Lung (tissue), 12 donors: ENCODE measurements around the gene NOS3. TPM values are rescaled to one million over a fixed set of nuclear protein-coding genes. Genes with fewer than 3 reads are reported as not detected.

ENCODE experiments used
- ATAC-seq: fragments of 200-7000 bp; cut with Tn5 transposase; one replicate; pipeline ENCODE4 v1.9.1; 2020; ENCODE audit warnings: moderate number of reproducible peaks; ENCODE audit not compliant: insufficient read depth, low FRiP score
- DNase-seq, 3 donors: peaks; one replicate each; pipeline ENCODE4 v3.0.0-alpha.2; 2013 to 2017
- H3K27ac ChIP-seq, 2 donors: one replicate each; pipeline ENCODE4 v1.5.1; 2013; ENCODE audit warnings: mild to moderate bottlenecking in 2 of 2, moderate library complexity in 2 of 2, control low read depth in 1 of 2, inconsistent platforms in 1 of 2, low read depth in 1 of 2, low read length in 1 of 2
- H3K27me3 ChIP-seq, 3 donors: one replicate each; pipeline ENCODE4 v1.5.1; 2013; ENCODE audit warnings: low read length in 2 of 3; ENCODE audit not compliant: control insufficient read depth in 3 of 3, insufficient read depth in 3 of 3
- H3K36me3 ChIP-seq, 4 donors: one replicate each; pipeline ENCODE4 v1.5.1; 2013; ENCODE audit warnings: low read length in 4 of 4, mild to moderate bottlenecking in 1 of 4, moderate library complexity in 1 of 4; ENCODE audit not compliant: control insufficient read depth in 4 of 4, insufficient read depth in 4 of 4
- H3K4me1 ChIP-seq, 5 donors: one replicate each; pipeline ENCODE4 v1.5.1; 2013; ENCODE audit warnings: low read length in 5 of 5, mild to moderate bottlenecking in 2 of 5, moderate library complexity in 1 of 5; ENCODE audit not compliant: control insufficient read depth in 5 of 5, insufficient read depth in 5 of 5
- H3K4me3 ChIP-seq: one replicate; pipeline ENCODE4 v1.5.1; 2013; ENCODE audit warnings: mild to moderate bottlenecking, control low read depth, moderate library complexity
- H3K9ac ChIP-seq, 2 donors: one replicate each; pipeline ENCODE4 v1.5.1; 2013; ENCODE audit warnings: low read length in 2 of 2, control low read depth in 1 of 2; ENCODE audit not compliant: insufficient read depth in 1 of 2
- H3K9me3 ChIP-seq, 4 donors: one replicate each; pipeline ENCODE4 v1.5.1; 2013; ENCODE audit warnings: low read length in 3 of 4, mild to moderate bottlenecking in 1 of 4, moderate library complexity in 1 of 4; ENCODE audit not compliant: control insufficient read depth in 4 of 4, insufficient read depth in 3 of 4
- WGBS, 2 donors: extraction: QIAGEN DNeasy Blood & Tissue Kit; methylation state at CpG; one replicate each; pipeline ENCODE4 v1.1.7; 2013; 5-methylcytosine and 5-hydroxymethylcytosine counted together
- polyA plus RNA-seq, 2 donors: library from polyadenylated mRNA; stranded (reverse); fragments of 200-250 nt; gene quantifications; one replicate each; pipeline ENCODE4 v1.2.1, GENCODE V29; 2013
- total RNA-seq, 2 donors: library from RNA; depleted of rRNA in 1 of 2; stranded (reverse); fragments of >200 nt in 1 of 2; gene quantifications; one replicate each; pipeline ENCODE4 v1.2.1, GENCODE V29; 2014 to 2021
- TF ChIP-seq, protein P1 (sequence below): IDR thresholded peaks from 2 replicates; pipeline ENCODE4 v1.5.1; 2012; ENCODE audit warnings: mild to moderate bottlenecking; ENCODE audit errors: control extremely low read depth, extremely low read depth
- donor health status: control.
- donor health status: control.
- donor health status: Bipolar disorder and iron deficiency.
- donor health status: healthy.
- donor health status: DM: yes; HTN: yes; CAD: no.

Gene NOS3
- total and polyA plus RNA-seq, 4 donors, result 9.3 to 31.0 (median 11.9) TPM

DNA sequence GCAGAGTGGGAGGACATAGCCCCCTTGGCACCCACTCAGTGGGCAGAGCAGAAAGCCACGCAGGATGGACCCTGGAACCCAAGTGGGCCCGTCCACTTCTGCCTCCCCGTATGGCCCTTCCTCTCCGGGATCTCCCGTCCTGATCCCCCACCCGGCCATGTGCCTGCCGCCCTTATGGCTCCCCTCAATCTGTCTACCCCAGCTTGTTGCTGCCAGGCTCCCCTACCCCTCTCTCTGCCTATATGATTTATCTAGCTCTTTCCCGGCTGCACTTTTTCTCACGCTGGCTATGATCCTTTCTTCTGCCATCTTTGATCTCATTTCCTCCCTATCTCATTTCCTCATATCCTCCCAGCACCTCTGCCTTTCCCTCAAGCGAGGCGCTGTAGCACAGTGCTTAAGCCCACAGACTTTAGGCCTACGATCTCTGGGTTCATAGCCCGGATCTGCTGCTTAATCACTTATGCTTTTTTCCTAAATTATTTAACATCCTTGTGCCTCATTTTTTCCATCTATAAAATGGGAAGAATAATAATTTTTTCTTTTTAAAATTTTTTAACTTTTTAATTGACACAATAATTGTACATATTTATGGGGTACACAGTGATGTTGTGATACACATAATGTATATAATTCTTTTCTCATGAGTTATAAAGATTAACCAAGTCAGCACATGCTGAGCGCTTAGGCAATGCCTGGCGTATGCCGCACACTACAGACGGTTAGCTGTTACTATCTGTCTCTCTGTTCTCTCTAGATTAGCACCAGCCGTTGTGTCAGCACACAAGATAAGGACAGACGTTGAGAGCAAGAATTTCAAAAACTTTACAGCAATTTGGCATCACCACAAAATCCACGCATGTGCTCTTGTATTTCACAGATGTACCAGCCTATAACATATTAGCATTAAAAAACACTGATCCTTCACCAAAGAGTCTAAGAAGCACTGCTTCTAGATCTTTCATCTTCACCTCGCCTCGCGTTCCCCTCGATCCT lies 30.8 kb upstream of the NOS3 start:
- H3K9ac ChIP-seq, result no peak overlapping the region
- H3K27ac ChIP-seq, result peak overlapping the region in 1 of 2 donors; percentile 41
- ATAC-seq (no peak), DNase-seq (peak; percentile 63 to 86 (median 85))
- no peaks in the 10 kb centered on the region for H3K36me3 ChIP-seq
- no peak overlapping the region for H3K4me3 ChIP-seq
- peaks cover 0 to 68% (median 5%) of the 10 kb centered on the region in 5 donors for H3K4me1 ChIP-seq
- WGBS, 2 donors, result 60 to 66% methylated on average over 24 of the region's 24 CpGs
- TF ChIP-seq, protein P1, sequence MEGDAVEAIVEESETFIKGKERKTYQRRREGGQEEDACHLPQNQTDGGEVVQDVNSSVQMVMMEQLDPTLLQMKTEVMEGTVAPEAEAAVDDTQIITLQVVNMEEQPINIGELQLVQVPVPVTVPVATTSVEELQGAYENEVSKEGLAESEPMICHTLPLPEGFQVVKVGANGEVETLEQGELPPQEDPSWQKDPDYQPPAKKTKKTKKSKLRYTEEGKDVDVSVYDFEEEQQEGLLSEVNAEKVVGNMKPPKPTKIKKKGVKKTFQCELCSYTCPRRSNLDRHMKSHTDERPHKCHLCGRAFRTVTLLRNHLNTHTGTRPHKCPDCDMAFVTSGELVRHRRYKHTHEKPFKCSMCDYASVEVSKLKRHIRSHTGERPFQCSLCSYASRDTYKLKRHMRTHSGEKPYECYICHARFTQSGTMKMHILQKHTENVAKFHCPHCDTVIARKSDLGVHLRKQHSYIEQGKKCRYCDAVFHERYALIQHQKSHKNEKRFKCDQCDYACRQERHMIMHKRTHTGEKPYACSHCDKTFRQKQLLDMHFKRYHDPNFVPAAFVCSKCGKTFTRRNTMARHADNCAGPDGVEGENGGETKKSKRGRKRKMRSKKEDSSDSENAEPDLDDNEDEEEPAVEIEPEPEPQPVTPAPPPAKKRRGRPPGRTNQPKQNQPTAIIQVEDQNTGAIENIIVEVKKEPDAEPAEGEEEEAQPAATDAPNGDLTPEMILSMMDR, result no peak
- H3K27me3 ChIP-seq, result peaks cover 0 to 9% (median 0%) of the 10 kb centered on the region in 3 donors
- H3K9me3 ChIP-seq, result no peaks in the 10 kb centered on the region

DNA sequence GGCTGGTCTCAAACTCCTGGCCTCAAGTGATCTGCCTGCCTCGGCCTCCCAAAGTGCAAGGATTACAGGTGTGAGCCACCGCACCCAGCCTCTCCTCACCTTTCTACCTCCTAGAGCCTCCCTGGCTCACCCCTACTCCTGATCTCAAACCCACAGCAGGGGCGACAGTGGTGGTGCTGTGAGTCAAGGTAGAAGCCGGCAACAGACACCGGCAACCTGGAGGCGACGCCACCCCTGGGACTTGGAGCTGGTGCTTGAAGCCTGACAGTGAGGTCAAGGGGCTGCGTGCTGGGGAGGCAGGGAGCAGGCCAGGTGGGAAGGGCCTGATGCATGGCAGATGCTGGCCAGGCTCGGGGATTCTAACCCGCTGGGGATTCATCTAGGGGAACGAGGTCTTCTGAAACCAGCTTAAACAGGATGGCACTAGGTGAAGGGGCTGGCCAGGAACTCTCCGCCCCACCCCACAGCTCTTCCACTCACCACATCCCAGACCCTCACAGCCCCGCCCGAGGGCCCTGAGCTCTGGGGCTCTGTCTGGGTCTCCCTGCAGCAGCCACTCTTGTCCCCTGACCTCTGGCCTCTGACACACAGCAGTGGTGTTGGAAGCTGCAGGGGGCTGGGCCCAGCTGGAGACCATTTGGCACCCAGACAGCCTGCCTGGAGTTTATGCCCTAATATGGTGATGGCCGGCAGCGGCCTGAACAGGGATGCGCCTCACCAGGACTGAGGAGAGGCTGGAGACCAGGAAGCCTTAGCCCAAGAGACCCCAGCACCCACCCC lies 29.1 kb upstream of the NOS3 start:
- Histone ChIP-seq H3K27me3 (peaks cover 0 to 9% (median 0%) of the 10 kb centered on the region in 3 donors), H3K9me3 (no peaks in the 10 kb centered on the region), H3K27ac (peak overlapping the region; percentile 33 to 50), H3K36me3 (no peaks in the 10 kb centered on the region), H3K4me3 (no peak overlapping the region), H3K9ac (peak overlapping the region in 1 of 2 donors; percentile 11), H3K4me1 (peaks cover 0 to 62% (median 8%) of the 10 kb centered on the region in 5 donors)
- no peak for ATAC-seq
- TF ChIP-seq, protein P1, result no peak
- WGBS, 2 donors, result 81 to 83% methylated on average over 17 of the region's 17 CpGs
- DNase-seq, result peak; percentile 83 to 85 (median 84)

DNA sequence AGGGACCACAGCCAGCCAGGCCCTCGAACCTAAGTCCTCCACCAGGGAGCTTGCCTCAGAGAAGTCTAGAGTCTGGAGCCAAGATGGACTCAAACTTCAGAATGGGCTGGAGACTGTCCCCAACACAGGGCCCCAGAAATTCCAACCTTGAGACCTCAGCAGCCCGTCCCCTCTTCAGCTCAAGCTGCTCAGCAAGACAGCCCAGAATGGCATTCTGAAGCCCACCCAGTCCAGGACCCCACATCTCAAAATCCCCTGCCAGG lies 28.6 kb upstream of the NOS3 start:
- WGBS, 2 donors, result 47 to 70% methylated on average over 2 of the region's 2 CpGs
- TF ChIP-seq, protein P1, result no peak
- H3K9me3 ChIP-seq, result no peaks in the 10 kb centered on the region
- peaks cover 0 to 9% (median 0%) of the 10 kb centered on the region in 3 donors for H3K27me3 ChIP-seq
- H3K36me3 ChIP-seq, result no peaks in the 10 kb centered on the region
- peak overlapping the region; percentile 33 to 71 for H3K27ac ChIP-seq
- H3K4me1 ChIP-seq, result peaks cover 0 to 64% (median 8%) of the 10 kb centered on the region in 5 donors
- no peak overlapping the region for H3K4me3 ChIP-seq
- DNase-seq, result peak in 2 of 3 donors; percentile 59 to 70
- H3K9ac ChIP-seq, result peak overlapping the region in 1 of 2 donors; percentile 11
- ATAC-seq, result no peak
